HepG2 (cell line): ENCODE data around the gene KCNK18. TPM values are rescaled to one million over a fixed set of nuclear protein-coding genes. Genes with fewer than 3 reads are reported as not detected.

Experiments used
- ATAC-seq: fragments of 200-7000 bp; cut with Tn5 transposase; 3 replicates; pipeline ENCODE4 v1.9.1; 2020; ENCODE audit warnings: mild to moderate bottlenecking, moderate library complexity
- BruUV-seq: library from RNA; stranded (reverse); fragments of 400-500 nt; replicated peaks from 2 replicates; lab custom pipeline; 2021; lab: Mats Ljungman, UMichigan
- CTCF ChIA-PET: fragments of 300-600 bp; formaldehyde crosslinking; extraction: SDS; loops from one replicate; lab custom pipeline; 2021; ENCODE audit warnings: low total read pairs, inconsistent platforms, low intra/inter-chr PET ratio; lab: Yijun Ruan, JAX
- POLR2A ChIA-PET: fragments of 350-600 bp; sonication (Branson Sonifier 250); formaldehyde crosslinking; loops from one replicate; lab custom pipeline; 2020; ENCODE audit warnings: antibody characterized with exemption, inconsistent platforms; lab: Yijun Ruan, JAX
- DNase-seq: peaks from one replicate; pipeline ENCODE4 v3.0.0-alpha.2; 2015; ENCODE audit warnings: low spot score
- FAIRE-seq: peaks from 3 replicates; lab custom pipeline; 2011; peaks lifted over from hg19 to GRCh38; lab: Jason Lieb, UNC
- H2AFZ ChIP-seq: one replicate; pipeline ENCODE4 v1.6.1; 2011; ENCODE audit warnings: low read length, inconsistent platforms
- H3K27ac ChIP-seq: fragments of 300-600 bp; 3 replicates; pipeline ENCODE4 v1.8.0; 2011; ENCODE audit warnings: mixed run types, mild to moderate bottlenecking, mixed read lengths, low read length, inconsistent platforms; ENCODE audit not compliant: insufficient read depth; ENCODE audit errors: extremely low read length
- H3K27me3 ChIP-seq, 2 experiments: fragments of 200-600 bp in 1 of 2; 2 replicates in 1 of 2; 3 replicates in 1 of 2; pipeline versions ENCODE4 v1.6.0 to v1.8.0; 2011; ENCODE audit warnings: low read length in 2 of 2, mild to moderate bottlenecking in 2 of 2, moderate library complexity in 2 of 2, inconsistent platforms in 1 of 2; ENCODE audit not compliant: insufficient read depth in 2 of 2, control insufficient read depth in 1 of 2
- H3K36me3 ChIP-seq, 2 experiments: fragments of 200-600 bp in 1 of 2; replicated peaks in 1 of 2; 2 replicates in 1 of 2; 3 replicates in 1 of 2; pipeline versions ENCODE4 v1.5.1 to v1.8.0; 2011; ENCODE audit warnings: low read length in 2 of 2, inconsistent platforms in 1 of 2; ENCODE audit not compliant: insufficient read depth in 2 of 2, control insufficient read depth in 1 of 2
- H3K4me1 ChIP-seq: 2 replicates; pipeline ENCODE4 v1.5.1; 2012; ENCODE audit warnings: low read length, inconsistent platforms; ENCODE audit not compliant: insufficient read depth
- H3K4me2 ChIP-seq: 2 replicates; pipeline ENCODE4 v1.6.0; 2011; ENCODE audit warnings: low read depth, low read length, inconsistent platforms
- H3K4me3 ChIP-seq, 3 experiments: fragments of 200-600 bp in 1 of 3; sonication (generic), shearing (Covaris generic) in 1 of 3; replicated peaks in 1 of 3; 2 replicates each; pipeline ENCODE4 v1.5.1; 2011 to 2016; ENCODE audit warnings: low read length in 3 of 3, inconsistent platforms in 2 of 3, low read depth in 2 of 3, mild to moderate bottlenecking in 2 of 3, control low read depth in 1 of 3, mixed read lengths in 1 of 3; ENCODE audit not compliant: insufficient read depth in 1 of 3
- H3K79me2 ChIP-seq: one replicate; pipeline ENCODE4 v1.6.1; 2011; ENCODE audit warnings: low read length, inconsistent platforms; ENCODE audit not compliant: insufficient read depth
- H3K9ac ChIP-seq: 2 replicates; pipeline ENCODE4 v1.6.0; 2011; ENCODE audit warnings: mild to moderate bottlenecking, low read depth, low read length, inconsistent platforms; ENCODE audit not compliant: insufficient read depth
- H3K9me3 ChIP-seq: 2 replicates; pipeline ENCODE4 v1.5.1; 2012; ENCODE audit warnings: mild to moderate bottlenecking, low read length
- H4K20me1 ChIP-seq: 2 replicates; pipeline ENCODE4 v1.6.0; 2011; ENCODE audit warnings: inconsistent platforms, mild to moderate bottlenecking, low read length, moderate library complexity; ENCODE audit not compliant: insufficient read depth
- ATF7 ChIP-seq, 2 experiments: fragments of 450-650 bp in 1 of 2; sonication (generic) in 1 of 2; formaldehyde crosslinking in 1 of 2; IDR thresholded peaks; 2 replicates each; pipeline versions ENCODE4 v1.4.0 to v1.6.1; 2016 to 2020; ENCODE audit warnings: antibody characterized with exemption in 1 of 2, mild to moderate bottlenecking in 1 of 2, missing genetic modification reagents in 1 of 2
- CREB1 ChIP-seq, 2 experiments: fragments of 450-650 bp in 1 of 2; IDR thresholded peaks; 2 replicates each; pipeline ENCODE4 v1.6.1; 2016 to 2017; ENCODE audit warnings: control low read depth in 1 of 2, mild to moderate bottlenecking in 1 of 2, missing compliant biosample characterization in 1 of 2, missing genetic modification characterization in 1 of 2
- HNF4A ChIP-seq: sonication (generic); formaldehyde crosslinking; IDR thresholded peaks from 2 replicates; pipeline ENCODE4 v1.4.0; 2020; ENCODE audit warnings: missing genetic modification reagents
- KDM2A ChIP-seq: sonication (generic); formaldehyde crosslinking; IDR thresholded peaks from 2 replicates; pipeline ENCODE4 v1.4.0; 2020; ENCODE audit warnings: low read depth, missing genetic modification reagents, borderline replicate concordance
- MTF2 ChIP-seq: sonication (generic); formaldehyde crosslinking; IDR thresholded peaks from 2 replicates; pipeline ENCODE4 v1.5.0; 2020; ENCODE audit warnings: missing genetic modification reagents, borderline replicate concordance
- PHF8 ChIP-seq: sonication (generic); formaldehyde crosslinking; IDR thresholded peaks from 2 replicates; pipeline ENCODE4 v1.5.0; 2020; ENCODE audit warnings: missing genetic modification reagents
- WGBS: methylation state at CpG from one replicate; pipeline ENCODE4 v1.1.6; 2017; ENCODE audit warnings: low lambda C conversion rate; 5-methylcytosine and 5-hydroxymethylcytosine counted together
- in situ Hi-C: cut with HindIII; loops from 2 replicates; pipeline ENCODE4 v1.10.0; 2017; ENCODE audit warnings: low pct_unique_long_range_greater_than_20kb; ENCODE audit not compliant: extremely low pct_ligation_motif_present
- intact Hi-C: fragments of 100-400 bp; cut with micrococcal nuclease; formaldehyde crosslinking; loops from one replicate; pipeline ENCODE4 v1.10.0; 2022; ENCODE audit not compliant: unreplicated experiment
- polyA plus RNA-seq, 8 experiments: library from polyadenylated mRNA; depleted of rRNA in 3 of 8; stranded (reverse) in 7 of 8; unstranded in 1 of 8; fragments of >200 nt; fragmentation: Illumina TruSeq in 4 of 8; extraction: Trizol in 4 of 8; gene quantifications; 2 replicates each; pipeline versions ENCODE4 v1.2.1 to v1.2.3, GENCODE V29; 2011 to 2016; ENCODE audit warnings: low read depth in 4 of 8, missing spikeins in 1 of 8, mixed read lengths in 1 of 8; ENCODE audit not compliant: insufficient read depth in 1 of 8
- total RNA-seq, 5 experiments: library from RNA; depleted of rRNA; stranded (reverse); fragments of >200 nt; fragmentation: Illumina TruSeq; extraction: Trizol; gene quantifications; 2 replicates each; pipeline ENCODE4 v1.2.3, GENCODE V29; 2016; ENCODE audit warnings: low read depth in 1 of 5
- TF ChIP-seq, protein P1 (sequence below): sonication (generic); formaldehyde crosslinking; IDR thresholded peaks from 2 replicates; pipeline ENCODE4 v1.4.0; 2020; ENCODE audit warnings: mild to moderate bottlenecking, low read depth, missing genetic modification reagents

KCNK18 gene
- total and polyA plus RNA-seq, 2 of the 13 experiments (the other 11 are each of a cell fraction or from before 2014, with no cell fraction given), result not detected

DNA sequence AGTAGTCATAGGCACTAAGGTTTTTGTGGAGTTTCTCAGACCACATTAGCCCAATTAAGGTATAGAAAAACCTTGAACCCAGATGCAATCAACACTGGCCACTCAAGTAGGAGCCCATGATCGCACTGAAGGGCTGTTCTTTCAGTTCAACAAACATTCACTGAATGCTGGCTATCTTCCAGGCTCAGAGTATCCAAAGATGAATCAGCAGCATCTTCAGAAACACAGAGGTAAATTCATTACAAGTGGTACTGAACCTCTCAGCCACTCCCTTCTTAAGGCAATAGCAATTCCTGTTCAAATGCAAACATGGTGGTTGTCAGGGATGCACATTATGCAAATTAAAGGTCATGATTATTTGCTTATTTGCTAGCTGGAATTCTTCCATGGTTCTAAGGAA is 17.1 kb downstream of the KCNK18 start (continued):
- TF ChIP-seq PHF8 (CRISPR knock-in tag) (no peak), HNF4A (CRISPR knock-in tag) (no peak)
- TF ChIP-seq, protein P1, sequence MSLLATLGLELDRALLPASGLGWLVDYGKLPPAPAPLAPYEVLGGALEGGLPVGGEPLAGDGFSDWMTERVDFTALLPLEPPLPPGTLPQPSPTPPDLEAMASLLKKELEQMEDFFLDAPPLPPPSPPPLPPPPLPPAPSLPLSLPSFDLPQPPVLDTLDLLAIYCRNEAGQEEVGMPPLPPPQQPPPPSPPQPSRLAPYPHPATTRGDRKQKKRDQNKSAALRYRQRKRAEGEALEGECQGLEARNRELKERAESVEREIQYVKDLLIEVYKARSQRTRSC (CRISPR knock-in tag), result no peak

DNA sequence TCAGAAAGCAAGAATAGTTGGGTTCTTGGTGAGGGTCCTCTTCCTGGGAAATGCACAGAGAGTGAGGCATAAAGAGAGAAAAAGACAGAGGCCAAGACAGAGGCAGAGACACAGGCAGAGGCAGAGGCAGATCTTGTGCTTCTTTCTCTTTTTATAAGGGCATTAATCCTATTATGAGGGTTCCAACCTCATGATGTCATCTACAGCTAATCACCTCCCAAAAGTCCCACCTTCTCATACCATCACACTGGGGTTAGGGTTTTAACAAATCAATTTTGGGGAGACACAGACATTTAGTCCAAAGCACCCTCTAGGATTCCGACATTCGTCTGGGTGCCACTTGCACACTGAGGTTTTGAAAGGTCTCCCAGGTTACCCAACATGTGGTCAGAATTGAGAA is 17.8 kb downstream of the KCNK18 start:
- ChIA-PET CTCF (interaction anchor here (3.8 kb wide), 1 partner anchor 104 kb away, joined by 74 read pairs; no protein-coding TSS in a partner anchor), POLR2A (no interaction called here)
- no peak overlapping the region for H3K4me3 ChIP-seq
- H3K4me1 ChIP-seq, result peaks cover 16% of the 10 kb centered on the region
- no peaks in the 10 kb centered on the region for H4K20me1 ChIP-seq
- in situ Hi-C loops, result no loop called here
- H3K79me2 ChIP-seq, result no peaks in the 10 kb centered on the region
- no peaks in the 10 kb centered on the region for H3K36me3 ChIP-seq
- ATAC-seq (no peak), DNase-seq (no peak), FAIRE-seq (no peak)
- H3K27ac ChIP-seq, result no peak overlapping the region
- H3K27me3 ChIP-seq, result peaks cover 2 to 37% of the 10 kb centered on the region in 2 experiments; a peak in 4 of 5 replicates
- no peak overlapping the region for H2AFZ ChIP-seq
- 0% methylated on average over 2 of the region's 2 CpGs for WGBS
- H3K9me3 ChIP-seq, result peaks cover 17% of the 10 kb centered on the region
- H3K4me2 ChIP-seq, result no peak overlapping the region
- H3K9ac ChIP-seq, result no peak overlapping the region
- TF ChIP-seq ATF7 (IDR thresholded peaks at IDR 0.05) (peak; percentile 98), ATF7 (CRISPR knock-in tag; IDR thresholded peaks at IDR 0.05) (no peak), MTF2 (CRISPR knock-in tag) (no peak), CREB1 (IDR thresholded peaks at IDR 0.05) (peak; percentile 95), CREB1 (CRISPR knock-in tag; IDR thresholded peaks at IDR 0.05) (no peak), KDM2A (CRISPR knock-in tag) (no peak)
- intact Hi-C loops, result no loop called here
- BruUV-seq, result no TSS peak
